Sigmoid colon (tissue), 4 donors: ENCODE measurements around the gene RTN4.

Experiments used
- CTCF ChIP-seq, 4 experiments: fragments of 450-650 bp in 3 of 4; fragments of 200-600 bp in 1 of 4; IDR thresholded peaks; one replicate each; pipeline ENCODE4 v1.5.1; 2016 to 2019; ENCODE audit warnings: antibody characterized with exemption in 4 of 4, mild to moderate bottlenecking in 3 of 4, moderate library complexity in 2 of 4
- POLR2A ChIP-seq, 2 donors: fragments of 450-650 bp; IDR thresholded peaks; one replicate each; pipeline ENCODE4 v1.6.1; 2016; ENCODE audit warnings: antibody characterized with exemption in 2 of 2, mild to moderate bottlenecking in 2 of 2, moderate library complexity in 2 of 2
- POLR2AphosphoS5 ChIP-seq, 4 donors: sonication (generic); formaldehyde crosslinking; IDR thresholded peaks; one replicate each; pipeline ENCODE4 v1.6.1; 2017; ENCODE audit warnings: antibody characterized with exemption in 4 of 4

GRCh38 chr2:54950811-54951210 is 99.4 kb downstream of the RTN4 start:
- no peak for TF ChIP-seq CTCF (IDR thresholded peaks at IDR 0.05)
- no peak for TF ChIP-seq POLR2A (IDR thresholded peaks at IDR 0.05)
- TF ChIP-seq POLR2AphosphoS5 (IDR thresholded peaks at IDR 0.05): no peak
